HL-60 (cell line): ENCODE results near the gene LRP10.

ENCODE experiments used
- DNase-seq, 2 experiments: peaks; one replicate each; pipeline ENCODE4 v3.0.0-alpha.2; 2010 to 2020; ENCODE audit warnings: low read depth in 1 of 2, low spot score in 1 of 2
- H3K27ac ChIP-seq: fragments of 250-450 bp; sonication (Bioruptor Pico); replicated peaks from 2 replicates; pipeline ENCODE4 v1.5.1; 2020; ENCODE audit warnings: mild to moderate bottlenecking, moderate library complexity
- H3K27me3 ChIP-seq: fragments of 250-450 bp; sonication (Bioruptor Pico); 2 replicates; pipeline ENCODE4 v1.5.1; 2021; ENCODE audit warnings: mild to moderate bottlenecking, moderate library complexity; ENCODE audit not compliant: insufficient read depth, poor library complexity, severe bottlenecking
- H3K4me3 ChIP-seq: replicated peaks from 2 replicates; pipeline ENCODE4 v1.5.1; 2011; ENCODE audit warnings: mild to moderate bottlenecking, control low read depth, low read length; ENCODE audit not compliant: insufficient read depth
- GABPA ChIP-seq: IDR thresholded peaks from 2 replicates; pipeline ENCODE4 v1.6.1; 2012; ENCODE audit warnings: low read depth
- POLR2AphosphoS5 ChIP-seq: IDR thresholded peaks from 2 replicates; pipeline ENCODE4 v1.6.1; 2012; ENCODE audit warnings: low read depth
- SPI1 ChIP-seq: IDR thresholded peaks from 2 replicates; pipeline ENCODE4 v1.6.1; 2012; ENCODE audit warnings: low read depth, mild to moderate bottlenecking, borderline replicate concordance
- TF ChIP-seq, protein P1 (sequence below): IDR thresholded peaks from one replicate; pipeline ENCODE4 v1.5.1; 2011; ENCODE audit warnings: low read length, control low read depth, inconsistent platforms; ENCODE audit not compliant: insufficient read depth
- TF ChIP-seq, protein P2 (sequence below): IDR thresholded peaks from 2 replicates; pipeline ENCODE4 v1.6.1; 2012; ENCODE audit warnings: low read depth; ENCODE audit not compliant: insufficient replicate concordance

The LRP10 gene

DNA sequence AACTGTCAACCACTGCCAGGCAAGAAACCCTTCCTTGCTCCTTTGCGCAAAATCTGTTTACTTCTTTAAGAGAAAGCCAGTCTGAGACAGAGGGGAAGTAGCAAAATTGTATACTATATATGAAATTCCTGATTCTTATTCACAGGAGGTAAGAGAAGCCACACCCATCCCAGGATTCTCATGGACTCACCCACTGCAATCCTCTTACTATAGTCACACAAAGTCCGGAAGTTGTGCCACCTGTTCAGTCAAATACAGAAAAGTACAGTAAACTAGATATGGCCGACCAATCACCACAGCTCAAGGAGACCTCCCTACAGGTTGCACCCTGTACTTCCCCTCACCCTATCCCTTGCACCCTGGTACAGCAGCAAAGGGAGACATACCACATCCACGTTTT is 54.8 kb downstream of the LRP10 start:
- H3K27ac ChIP-seq: no peak overlapping the region
- no peak for DNase-seq

DNA sequence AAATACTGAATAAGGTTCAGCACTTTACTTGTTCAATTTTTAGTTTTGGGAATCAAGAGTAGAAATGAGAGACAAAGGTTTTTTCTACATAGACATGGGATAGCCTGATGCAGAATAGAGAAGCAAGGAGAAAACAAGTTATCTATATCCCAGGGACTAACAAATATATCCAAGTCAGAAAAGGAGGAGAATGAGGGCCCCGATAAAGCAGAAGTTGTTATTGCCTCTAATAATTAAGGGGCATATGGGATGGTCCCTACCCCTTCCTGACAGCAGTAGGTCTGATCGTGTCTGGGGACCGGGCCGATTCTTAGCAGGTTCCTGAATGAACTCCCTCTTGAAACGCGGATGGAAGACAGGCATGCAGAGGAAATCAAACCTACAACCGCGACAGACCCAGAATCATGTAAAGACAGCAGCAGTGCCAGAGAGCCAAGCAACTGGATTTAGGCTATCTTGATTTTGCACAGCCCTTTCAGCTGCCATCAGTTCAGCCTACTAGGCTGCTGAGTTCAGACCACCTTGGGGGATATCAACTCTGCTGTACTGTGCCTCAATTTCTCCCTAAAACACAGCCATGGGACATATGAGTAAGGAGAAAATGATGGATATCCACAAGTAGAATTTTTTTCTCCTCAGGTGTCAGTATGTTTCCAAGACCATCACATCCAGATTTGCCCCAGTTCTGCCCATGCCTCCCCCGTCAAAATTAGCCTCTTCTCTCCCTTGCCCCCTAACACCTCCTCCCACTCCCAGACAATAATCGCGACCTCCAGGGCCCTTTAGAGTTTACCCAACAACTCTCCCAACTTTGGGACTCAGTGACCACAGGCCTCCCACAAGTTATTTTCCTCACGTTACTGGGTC is 56.9 kb downstream of the LRP10 start:
- peak overlapping the region; percentile 91 for H3K4me3 ChIP-seq
- DNase-seq: no peak
- TF ChIP-seq GABPA (no peak), SPI1 (no peak), POLR2AphosphoS5 (no peak)
- TF ChIP-seq, protein P1, sequence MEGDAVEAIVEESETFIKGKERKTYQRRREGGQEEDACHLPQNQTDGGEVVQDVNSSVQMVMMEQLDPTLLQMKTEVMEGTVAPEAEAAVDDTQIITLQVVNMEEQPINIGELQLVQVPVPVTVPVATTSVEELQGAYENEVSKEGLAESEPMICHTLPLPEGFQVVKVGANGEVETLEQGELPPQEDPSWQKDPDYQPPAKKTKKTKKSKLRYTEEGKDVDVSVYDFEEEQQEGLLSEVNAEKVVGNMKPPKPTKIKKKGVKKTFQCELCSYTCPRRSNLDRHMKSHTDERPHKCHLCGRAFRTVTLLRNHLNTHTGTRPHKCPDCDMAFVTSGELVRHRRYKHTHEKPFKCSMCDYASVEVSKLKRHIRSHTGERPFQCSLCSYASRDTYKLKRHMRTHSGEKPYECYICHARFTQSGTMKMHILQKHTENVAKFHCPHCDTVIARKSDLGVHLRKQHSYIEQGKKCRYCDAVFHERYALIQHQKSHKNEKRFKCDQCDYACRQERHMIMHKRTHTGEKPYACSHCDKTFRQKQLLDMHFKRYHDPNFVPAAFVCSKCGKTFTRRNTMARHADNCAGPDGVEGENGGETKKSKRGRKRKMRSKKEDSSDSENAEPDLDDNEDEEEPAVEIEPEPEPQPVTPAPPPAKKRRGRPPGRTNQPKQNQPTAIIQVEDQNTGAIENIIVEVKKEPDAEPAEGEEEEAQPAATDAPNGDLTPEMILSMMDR: no peak
- TF ChIP-seq, protein P2, sequence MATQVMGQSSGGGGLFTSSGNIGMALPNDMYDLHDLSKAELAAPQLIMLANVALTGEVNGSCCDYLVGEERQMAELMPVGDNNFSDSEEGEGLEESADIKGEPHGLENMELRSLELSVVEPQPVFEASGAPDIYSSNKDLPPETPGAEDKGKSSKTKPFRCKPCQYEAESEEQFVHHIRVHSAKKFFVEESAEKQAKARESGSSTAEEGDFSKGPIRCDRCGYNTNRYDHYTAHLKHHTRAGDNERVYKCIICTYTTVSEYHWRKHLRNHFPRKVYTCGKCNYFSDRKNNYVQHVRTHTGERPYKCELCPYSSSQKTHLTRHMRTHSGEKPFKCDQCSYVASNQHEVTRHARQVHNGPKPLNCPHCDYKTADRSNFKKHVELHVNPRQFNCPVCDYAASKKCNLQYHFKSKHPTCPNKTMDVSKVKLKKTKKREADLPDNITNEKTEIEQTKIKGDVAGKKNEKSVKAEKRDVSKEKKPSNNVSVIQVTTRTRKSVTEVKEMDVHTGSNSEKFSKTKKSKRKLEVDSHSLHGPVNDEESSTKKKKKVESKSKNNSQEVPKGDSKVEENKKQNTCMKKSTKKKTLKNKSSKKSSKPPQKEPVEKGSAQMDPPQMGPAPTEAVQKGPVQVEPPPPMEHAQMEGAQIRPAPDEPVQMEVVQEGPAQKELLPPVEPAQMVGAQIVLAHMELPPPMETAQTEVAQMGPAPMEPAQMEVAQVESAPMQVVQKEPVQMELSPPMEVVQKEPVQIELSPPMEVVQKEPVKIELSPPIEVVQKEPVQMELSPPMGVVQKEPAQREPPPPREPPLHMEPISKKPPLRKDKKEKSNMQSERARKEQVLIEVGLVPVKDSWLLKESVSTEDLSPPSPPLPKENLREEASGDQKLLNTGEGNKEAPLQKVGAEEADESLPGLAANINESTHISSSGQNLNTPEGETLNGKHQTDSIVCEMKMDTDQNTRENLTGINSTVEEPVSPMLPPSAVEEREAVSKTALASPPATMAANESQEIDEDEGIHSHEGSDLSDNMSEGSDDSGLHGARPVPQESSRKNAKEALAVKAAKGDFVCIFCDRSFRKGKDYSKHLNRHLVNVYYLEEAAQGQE: no peak
- no peaks in the 10 kb centered on the region for H3K27me3 ChIP-seq
- H3K27ac ChIP-seq: peak overlapping the region; percentile 83

More for the DNA sequence above, 54.8 kb downstream of the LRP10 start:
- Histone ChIP-seq H3K27me3 (no peaks in the 10 kb centered on the region), H3K4me3 (no peak overlapping the region)
- TF ChIP-seq SPI1 (no peak), POLR2AphosphoS5 (no peak), GABPA (no peak)
- TF ChIP-seq, protein P1: no peak
- TF ChIP-seq, protein P2: no peak

DNA sequence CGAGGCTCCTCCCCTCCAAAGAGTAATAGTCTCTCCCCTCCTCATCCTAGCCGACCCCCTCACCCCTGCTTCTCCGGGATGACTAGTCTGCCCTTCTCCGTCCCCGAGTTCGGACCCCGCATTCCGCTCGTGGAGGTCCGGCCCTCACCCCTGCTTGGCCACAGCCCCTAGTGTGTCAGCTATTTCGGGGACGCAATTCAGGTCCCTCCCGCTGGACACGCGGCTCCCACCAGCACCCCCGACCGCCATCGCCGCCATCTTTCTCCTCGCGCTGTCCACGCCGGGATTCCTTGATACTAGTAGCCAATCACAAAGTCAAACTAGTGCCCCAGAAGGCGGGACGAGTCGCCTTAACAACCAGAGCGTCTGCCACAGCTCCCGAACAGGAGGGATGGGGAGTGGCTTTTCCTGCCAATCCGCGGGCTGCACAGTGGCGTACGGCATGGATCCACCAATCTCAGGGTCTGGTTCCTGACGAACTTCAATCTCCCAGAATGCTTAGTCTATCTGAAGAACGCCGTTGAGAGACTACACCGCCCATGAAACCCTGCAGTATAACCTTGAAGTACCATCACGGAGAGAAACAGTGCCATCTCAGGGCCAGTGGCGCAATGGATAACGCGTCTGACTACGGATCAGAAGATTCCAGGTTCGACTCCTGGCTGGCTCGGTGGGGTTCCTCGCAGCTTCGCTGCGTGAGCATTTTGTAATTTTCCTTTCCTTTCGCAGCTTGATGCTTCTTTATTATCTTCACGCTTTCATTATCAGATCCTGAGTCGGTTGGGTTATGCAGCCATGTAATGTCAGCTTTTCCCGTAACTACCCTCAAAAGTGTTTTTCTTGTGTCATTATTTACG is 57.8 kb downstream of the LRP10 start, which contains the start of gene PRMT5:
PRMT5 (minus strand) TSS at position 273 of the 857 bp plus-strand sequence; CDS start at position 258, 15 bp downstream.
- Histone ChIP-seq H3K27ac (peak within 1 kb of the TSS; percentile 83), H3K4me3 (peak within 1 kb of the TSS; percentile 91), H3K27me3 (no peaks in the 10 kb centered on the region)
- no peak for TF ChIP-seq GABPA
- TF ChIP-seq, protein P2: peak; percentile 78
- TF ChIP-seq POLR2AphosphoS5: peak; percentile 98
- peak; percentile 99 to 100 for DNase-seq
